Prostate gland (tissue), 2 donors: ENCODE data around the gene CTBP1. TPM values are rescaled to one million over a fixed set of nuclear protein-coding genes. Genes with fewer than 3 reads are reported as not detected.

ENCODE experiments used
- DNase-seq: peaks from one replicate; pipeline ENCODE4 v3.0.0-alpha.2; 2019; ENCODE audit warnings: low spot score
- H3K27ac ChIP-seq, 2 donors: fragments of 200-600 bp; sonication (generic); 2 replicates each; pipeline ENCODE4 v1.5.1; 2017 to 2019
- H3K27me3 ChIP-seq: fragments of 200-600 bp; sonication (generic); replicated peaks from 2 replicates; pipeline ENCODE4 v1.5.1; 2019; ENCODE audit not compliant: insufficient read depth
- H3K36me3 ChIP-seq, 2 donors: fragments of 200-600 bp; sonication (generic); 1 replicate in 1 of 2; 2 replicates in 1 of 2; pipeline versions ENCODE4 v1.5.1 to v1.8.1; 2017 to 2019
- H3K4me1 ChIP-seq: fragments of 200-600 bp; sonication (generic); replicated peaks from 2 replicates; pipeline ENCODE4 v1.5.1; 2019
- H3K4me3 ChIP-seq, 2 donors: fragments of 200-600 bp; sonication (generic); 2 replicates each; pipeline ENCODE4 v1.5.1; 2017 to 2019
- H3K9me3 ChIP-seq: fragments of 200-600 bp; sonication (generic); 2 replicates; pipeline ENCODE4 v1.5.1; 2017
- CTCF ChIP-seq, 4 experiments: fragments of 200-600 bp in 2 of 4; fragments of 450-650 bp in 2 of 4; sonication (generic) in 2 of 4; IDR thresholded peaks; 1 replicate in 3 of 4; 2 replicates in 1 of 4; pipeline ENCODE4 v1.5.1; 2016 to 2019; ENCODE audit warnings: antibody characterized with exemption in 4 of 4, mild to moderate bottlenecking in 2 of 4, moderate library complexity in 2 of 4
- POLR2A ChIP-seq: fragments of 450-650 bp; IDR thresholded peaks from one replicate; pipeline ENCODE4 v1.6.1; 2016; ENCODE audit warnings: antibody characterized with exemption, mild to moderate bottlenecking
- POLR2AphosphoS5 ChIP-seq: sonication (generic); formaldehyde crosslinking; IDR thresholded peaks from one replicate; pipeline ENCODE4 v1.6.1; 2017; ENCODE audit warnings: antibody characterized with exemption
- WGBS: methylation state at CpG from one replicate; pipeline ENCODE4 v1.1.5; 2018; 5-methylcytosine and 5-hydroxymethylcytosine counted together
- intact Hi-C: fragments of 100-400 bp; cut with DNase I; formaldehyde crosslinking; loops from one replicate; pipeline ENCODE4 v1.14.2; 2022
- total RNA-seq, 2 donors: library from RNA; depleted of rRNA; stranded (reverse); fragments of >200 nt; gene quantifications; one replicate each; pipeline ENCODE4 v1.1.0, GENCODE V29; 2016

Gene CTBP1
- total RNA-seq, 2 donors from 2014 or later, result 173 to 264 TPM

DNA sequence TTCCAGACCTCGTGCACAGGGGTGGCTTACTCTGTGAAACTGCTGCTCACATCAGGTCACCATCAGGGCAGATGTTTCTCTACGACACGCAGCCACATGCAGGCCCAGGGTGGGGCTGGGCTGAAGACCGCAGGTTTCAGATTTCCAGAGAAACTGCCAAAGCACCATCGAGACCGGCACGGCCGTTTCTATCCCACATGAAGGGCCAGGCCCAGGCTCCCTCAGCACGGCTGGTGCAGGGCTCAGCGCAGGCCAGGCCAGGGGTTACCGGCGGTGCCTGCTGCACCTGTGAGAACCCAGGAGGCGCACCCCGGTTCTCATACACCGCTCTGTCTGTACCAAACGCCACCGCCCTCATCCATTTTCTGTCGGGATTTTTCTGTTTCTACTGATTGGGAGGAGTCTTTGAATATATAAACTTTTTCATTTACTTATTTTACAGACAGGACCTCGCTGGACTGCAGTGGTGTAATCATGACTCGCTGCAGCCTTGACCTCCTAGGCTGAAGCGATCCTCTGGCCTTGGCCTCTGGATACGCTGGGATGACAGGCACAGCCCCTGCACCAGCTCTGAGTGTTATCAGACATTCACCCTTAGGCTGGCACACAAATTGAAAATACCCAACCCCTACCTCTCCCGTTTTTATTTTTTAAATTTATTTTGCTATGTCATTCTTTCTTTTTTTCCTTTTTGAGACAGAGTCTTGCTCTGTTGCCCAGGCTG is 17.1 kb downstream of the CTBP1 start:
- Histone ChIP-seq H3K9me3 (no peaks in the 10 kb centered on the region), H3K27ac (peak overlapping the region in 1 of 2 donors; percentile 6), H3K36me3 (peaks cover 9 to 28% of the 10 kb centered on the region in 2 donors), H3K27me3 (no peaks in the 10 kb centered on the region), H3K4me1 (peaks cover 9% of the 10 kb centered on the region), H3K4me3 (no peak overlapping the region)
- DNase-seq, result no peak
- 62% methylated on average over 16 of the region's 23 CpGs for whole genome bisulfite sequencing
- TF ChIP-seq POLR2AphosphoS5, result peak; percentile 10
- TF ChIP-seq CTCF (IDR thresholded peaks at IDR 0.05), result no peak
- TF ChIP-seq POLR2A, result peak; percentile 31
- intact Hi-C loops, result no loop called here

DNA sequence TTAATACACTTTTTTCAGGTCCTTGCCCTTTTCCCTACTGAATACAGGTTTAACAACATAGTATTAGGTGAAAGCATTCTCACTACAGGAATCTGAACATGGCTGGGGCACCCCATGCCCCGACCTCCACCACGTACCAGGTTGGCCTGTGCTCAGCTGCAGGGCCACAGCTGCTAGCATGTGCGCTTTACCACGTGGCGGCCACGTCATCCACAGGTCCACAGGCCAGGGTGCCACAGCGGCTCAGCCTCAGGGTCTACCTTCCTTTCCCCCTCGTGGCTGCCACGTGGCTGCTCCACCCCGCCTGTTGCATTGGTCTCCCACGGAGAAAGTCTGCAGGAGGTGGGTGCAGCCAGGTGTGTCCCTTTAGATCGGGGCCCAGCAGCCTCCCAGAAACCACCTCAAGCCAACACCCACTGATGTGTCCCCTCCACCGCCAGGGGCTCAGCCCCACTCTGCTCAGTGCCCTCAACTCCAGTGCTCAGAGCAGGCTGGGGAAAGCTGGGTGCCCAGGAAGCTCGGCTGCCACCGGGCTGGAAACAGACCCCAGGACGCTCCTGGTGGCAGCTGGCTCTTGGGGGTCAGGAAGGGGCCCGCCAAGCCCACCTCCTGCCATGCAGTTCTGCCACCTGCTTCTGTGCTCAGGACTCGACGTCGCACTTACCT is 17.8 kb downstream of the CTBP1 start:
- DNase-seq, result no peak
- Histone ChIP-seq H3K36me3 (peaks cover 9 to 34% of the 10 kb centered on the region in 2 donors), H3K9me3 (no peaks in the 10 kb centered on the region), H3K4me3 (no peak overlapping the region), H3K27ac (peak overlapping the region in 1 of 2 donors; percentile 6), H3K27me3 (no peaks in the 10 kb centered on the region), H3K4me1 (peaks cover 9% of the 10 kb centered on the region)
- intact Hi-C loops, result no loop called here
- no peak for TF ChIP-seq POLR2A
- 86% methylated on average over 20 of the region's 20 CpGs for WGBS

DNA sequence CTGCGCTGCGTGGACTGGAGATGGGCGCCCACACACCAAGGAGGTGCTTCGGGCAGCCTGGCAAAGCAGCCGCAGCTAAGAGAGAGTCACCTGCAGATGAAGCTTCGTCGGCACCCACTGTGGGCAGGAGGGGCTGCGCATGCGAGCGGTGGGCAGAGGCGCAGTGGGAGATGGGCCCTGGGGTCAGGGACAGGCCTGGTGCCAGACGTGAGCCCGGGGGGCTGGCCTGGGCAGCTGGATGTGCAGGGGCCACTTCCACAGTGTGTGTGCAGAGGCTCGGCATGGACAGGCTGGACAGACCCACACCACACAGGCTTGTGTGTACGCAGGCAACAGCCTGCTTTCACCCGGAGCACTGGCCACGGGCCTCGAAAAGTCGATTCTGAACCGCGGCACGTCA is 18.6 kb downstream of the CTBP1 start:
- H3K4me3 ChIP-seq, result no peak overlapping the region
- no peak for DNase-seq
- peaks cover 7% of the 10 kb centered on the region for H3K4me1 ChIP-seq
- no peak overlapping the region for H3K27ac ChIP-seq
- no peaks in the 10 kb centered on the region for H3K27me3 ChIP-seq
- intact Hi-C loops, result no loop called here
- TF ChIP-seq POLR2A (no peak), POLR2AphosphoS5 (no peak), CTCF (IDR thresholded peaks at IDR 0.05) (no peak)
- no peaks in the 10 kb centered on the region for H3K9me3 ChIP-seq
- WGBS, result 91% methylated on average over 22 of the region's 22 CpGs
- H3K36me3 ChIP-seq, result peaks cover 9 to 32% of the 10 kb centered on the region in 2 donors

GRCh38 chr4:1229117-1229849 is 19.6 kb downstream of the CTBP1 start:
- intact Hi-C loops, result no loop called here
- no peaks in the 10 kb centered on the region for H3K4me1 ChIP-seq
- no peak overlapping the region for H3K27ac ChIP-seq
- H3K27me3 ChIP-seq, result no peaks in the 10 kb centered on the region
- TF ChIP-seq POLR2A (no peak), POLR2AphosphoS5 (no peak), CTCF (IDR thresholded peaks at IDR 0.05) (no peak)
- DNase-seq, result no peak
- H3K36me3 ChIP-seq, result peaks cover 13 to 36% of the 10 kb centered on the region in 2 donors
- no peaks in the 10 kb centered on the region for H3K9me3 ChIP-seq
- WGBS, result 91% methylated on average over 26 of the region's 27 CpGs
- H3K4me3 ChIP-seq, result no peak overlapping the region

DNA sequence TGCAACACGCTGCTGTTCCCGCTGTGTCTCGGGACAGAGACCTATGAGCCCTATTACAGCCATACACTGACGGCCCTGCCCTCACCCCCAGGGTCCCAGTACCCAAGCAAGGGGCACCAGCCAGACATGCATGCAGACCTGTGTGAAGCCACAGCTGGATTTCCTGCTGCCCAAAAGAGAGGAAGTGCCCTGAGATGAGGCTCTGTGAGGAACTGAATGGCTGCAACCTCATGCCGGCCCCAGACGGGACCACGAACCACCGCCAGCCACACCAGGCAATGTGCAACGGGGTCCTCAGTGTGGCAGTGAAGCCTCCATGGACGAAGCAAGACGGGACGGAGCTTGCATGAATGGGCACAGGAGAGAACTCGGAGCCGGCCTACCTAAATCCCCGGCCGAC is 21.1 kb downstream of the CTBP1 start:
- peaks cover 15 to 48% of the 10 kb centered on the region in 2 donors for H3K36me3 ChIP-seq
- no peak for DNase-seq
- TF ChIP-seq CTCF (IDR thresholded peaks at IDR 0.05) (no peak), POLR2A (no peak), POLR2AphosphoS5 (no peak)
- no peak overlapping the region for H3K27ac ChIP-seq
- H3K27me3 ChIP-seq, result no peaks in the 10 kb centered on the region
- H3K4me1 ChIP-seq, result no peaks in the 10 kb centered on the region
- no peak overlapping the region for H3K4me3 ChIP-seq
- WGBS, result 97% methylated on average over 11 of the region's 16 CpGs
- intact Hi-C loops, result no loop called here
- H3K9me3 ChIP-seq, result no peaks in the 10 kb centered on the region
